K562 (cell line): ENCODE results near the gene ZSWIM8. TPM values are rescaled to one million over a fixed set of nuclear protein-coding genes. Genes with fewer than 3 reads are reported as not detected.

Source experiments
- ATF1 ChIP-seq, 2 experiments: fragments of 450-650 bp in 1 of 2; IDR thresholded peaks; 2 replicates each; pipeline ENCODE4 v1.6.1; 2016; ENCODE audit warnings: missing compliant biosample characterization in 1 of 2, missing genetic modification characterization in 1 of 2
- BCOR ChIP-seq: fragments of 450-650 bp; IDR thresholded peaks from 2 replicates; pipeline ENCODE4 v1.6.1; 2016
- CEBPG ChIP-seq, 3 experiments: fragments of 200-800 bp in 1 of 3; sonication (Bioruptor generic) in 1 of 3; sonication (generic) in 1 of 3; formaldehyde crosslinking in 1 of 3; IDR thresholded peaks in 2 of 3; conservative IDR thresholded peaks in 1 of 3; 2 replicates each; pipeline versions ENCODE4 v1.6.1 to v1.8.0; 2016 to 2022; ENCODE audit warnings: missing compliant biosample characterization in 2 of 3, missing genetic modification characterization in 2 of 3, mild to moderate bottlenecking in 1 of 3, missing genetic modification reagents in 1 of 3
- CREB3L1 ChIP-seq: fragments of 450-650 bp; IDR thresholded peaks from 2 replicates; pipeline ENCODE4 v1.6.1; 2014; ENCODE audit warnings: low read depth, mild to moderate bottlenecking, moderate library complexity, borderline replicate concordance
- DMBX1 ChIP-seq: fragments of 250-450 bp; sonication (Bioruptor Pico); IDR thresholded peaks from 2 replicates; pipeline ENCODE4 v1.8.0; 2022; ENCODE audit warnings: inconsistent platforms, mild to moderate bottlenecking, moderate library complexity, borderline replicate concordance
- HNRNPLL ChIP-seq: fragments of 200-400 bp; formaldehyde crosslinking; IDR thresholded peaks from 2 replicates; pipeline ENCODE4 v1.6.1; 2017; ENCODE audit warnings: low read length, low read depth, mild to moderate bottlenecking; ENCODE audit not compliant: poor library complexity, severe bottlenecking
- ILK ChIP-seq: fragments of 450-650 bp; IDR thresholded peaks from 2 replicates; pipeline ENCODE4 v1.6.1; 2016; ENCODE audit warnings: missing genetic modification characterization, low read depth, mild to moderate bottlenecking, missing compliant biosample characterization, moderate library complexity, borderline replicate concordance
- KDM5B ChIP-seq: fragments of 200-600 bp; sonication (generic); IDR thresholded peaks from 2 replicates; pipeline ENCODE4 v1.6.1; 2012; ENCODE audit warnings: low read depth, mild to moderate bottlenecking, moderate library complexity, low read length, control low read depth, inconsistent platforms; ENCODE audit not compliant: insufficient replicate concordance
- KLF6 ChIP-seq: fragments of 250-450 bp; sonication (Bioruptor Pico); IDR thresholded peaks from 2 replicates; pipeline ENCODE4 v1.4.0; 2020; ENCODE audit warnings: mild to moderate bottlenecking, moderate library complexity, borderline replicate concordance
- L3MBTL2 ChIP-seq: fragments of 450-650 bp; IDR thresholded peaks from 2 replicates; pipeline ENCODE4 v1.6.1; 2016; ENCODE audit warnings: mild to moderate bottlenecking, moderate library complexity
- MTA3 ChIP-seq: fragments of 450-650 bp; formaldehyde crosslinking; IDR thresholded peaks from 2 replicates; pipeline ENCODE4 v1.6.1; 2017; ENCODE audit warnings: mild to moderate bottlenecking, borderline replicate concordance
- NKRF ChIP-seq: fragments of 450-650 bp; IDR thresholded peaks from 2 replicates; pipeline ENCODE4 v1.6.1; 2016; ENCODE audit warnings: borderline replicate concordance
- POLR2AphosphoS2 ChIP-seq: IDR thresholded peaks from 2 replicates; pipeline ENCODE4 v1.6.1; 2012; ENCODE audit warnings: low read length, improper control_type of control experiment
- POLR2B ChIP-seq: fragments of 450-650 bp; IDR thresholded peaks from 2 replicates; pipeline ENCODE4 v1.6.1; 2018; ENCODE audit warnings: low read depth; ENCODE audit not compliant: partially characterized antibody
- POLR2G ChIP-seq: fragments of 200-400 bp; formaldehyde crosslinking; IDR thresholded peaks from 2 replicates; pipeline ENCODE4 v1.6.1; 2017; ENCODE audit warnings: low read depth, mild to moderate bottlenecking, antibody characterized with exemption, low read length, moderate library complexity
- RBM34 ChIP-seq: fragments of 200-400 bp; formaldehyde crosslinking; IDR thresholded peaks from 2 replicates; pipeline ENCODE4 v1.6.1; 2018; ENCODE audit warnings: low read length, borderline replicate concordance; ENCODE audit not compliant: insufficient read depth
- SOX6 ChIP-seq: fragments of 450-650 bp; IDR thresholded peaks from 2 replicates; pipeline ENCODE4 v1.6.1; 2014; ENCODE audit warnings: mild to moderate bottlenecking
- TARDBP ChIP-seq: fragments of 450-650 bp; IDR thresholded peaks from 2 replicates; pipeline ENCODE4 v1.6.1; 2016
- ZNF24 ChIP-seq: fragments of 450-650 bp; IDR thresholded peaks from 2 replicates; pipeline ENCODE4 v1.6.1; 2016
- ZNF395 ChIP-seq: fragments of 200-800 bp; sonication (Bioruptor generic); IDR thresholded peaks from 2 replicates; pipeline ENCODE4 v1.6.1; 2017; ENCODE audit warnings: missing genetic modification characterization, missing compliant biosample characterization
- polyA plus RNA-seq, 8 experiments: library from polyadenylated mRNA; depleted of rRNA in 4 of 8; stranded (reverse) in 5 of 8; unstranded in 3 of 8; fragments of >200 nt; fragmentation: Nextera tagmentation in 2 of 8; fragmentation: Illumina TruSeq in 1 of 8; extraction: Ambion mirVana in 2 of 8; extraction: Trizol in 1 of 8; gene quantifications; 2 replicates each; pipeline versions ENCODE4 v1.2.1 to v1.2.3, GENCODE V29; 2011 to 2014; ENCODE audit warnings: inconsistent platforms in 1 of 8, missing spikeins in 1 of 8
- total RNA-seq, 7 experiments: library from RNA; depleted of rRNA in 6 of 7; stranded (reverse); fragments of >200 nt in 6 of 7; fragmentation: Illumina TruSeq in 2 of 7; extraction: Trizol in 2 of 7; gene quantifications; 2 replicates each; pipeline versions ENCODE4 v1.2.1 to v1.2.3, GENCODE V29; 2011 to 2021; ENCODE audit warnings: low replicate concordance in 1 of 7

The ZSWIM8 gene
- total and polyA plus RNA-seq, 9 of the 15 experiments (the other 6 are each of a cell fraction or from before 2014, with no cell fraction given): 5.6 to 47.8 (median 26.7) TPM

GRCh38 chr10:73781879-73782748, 3.3 kb upstream of the ZSWIM8 start, which contains the start of gene CHCHD1 (continued):
- TF ChIP-seq ILK: no peak
- TF ChIP-seq NKRF: peak; percentile 84
- TF ChIP-seq ZNF395 (CRISPR knock-in tag): peak; percentile 69; the same call in 1 of the 2 replicates
- peak; percentile 27; the same call in 1 of the 2 replicates for TF ChIP-seq SOX6
- TF ChIP-seq L3MBTL2: peak; percentile 80
- TF ChIP-seq DMBX1: peak; percentile 37; the same call in 1 of the 2 replicates
- peak; percentile 60; the same call in 1 of the 2 replicates for TF ChIP-seq CEBPG (CRISPR knock-in tag; IDR thresholded peaks at IDR 0.05)
- TF ChIP-seq CEBPG (tag; conservative IDR thresholded peaks at IDR 0.05 in 1 of 2, IDR thresholded peaks at IDR 0.05 in 1 of 2): peak in 1 of 2 experiments; percentile 37; a peak in 1 of 4 replicates
- peak; percentile 93 for TF ChIP-seq KDM5B
- TF ChIP-seq POLR2G: peak; percentile 99
- TF ChIP-seq RBM34: no peak
- peak; percentile 94 for TF ChIP-seq POLR2B
- peak; percentile 74 for TF ChIP-seq HNRNPLL
- peak; percentile 90 for TF ChIP-seq ZNF24
- TF ChIP-seq ATF1 (CRISPR knock-in tag; IDR thresholded peaks at IDR 0.05): no peak
- TF ChIP-seq ATF1 (tag; IDR thresholded peaks at IDR 0.05): peak; percentile 70
- peak; percentile 35; the same call in 1 of the 2 replicates for TF ChIP-seq KLF6
- TF ChIP-seq POLR2AphosphoS2: peak; percentile 50; the same call in 1 of the 2 replicates
- TF ChIP-seq TARDBP: no peak
- TF ChIP-seq BCOR: peak; percentile 36; the same call in 1 of the 2 replicates
- peak; percentile 63; the same call in 1 of the 2 replicates for TF ChIP-seq CREB3L1
- peak; percentile 76; the same call in 1 of the 2 replicates for TF ChIP-seq MTA3
